Measurements from ENCODE around the gene FAR2. TPM values are rescaled to one million over a fixed set of nuclear protein-coding genes. Genes with fewer than 3 reads are reported as not detected.

The FAR2 gene
- total and polyA plus RNA-seq, 2 experiments from 2014 or later: 18.7 to 22.6 TPM

DNA sequence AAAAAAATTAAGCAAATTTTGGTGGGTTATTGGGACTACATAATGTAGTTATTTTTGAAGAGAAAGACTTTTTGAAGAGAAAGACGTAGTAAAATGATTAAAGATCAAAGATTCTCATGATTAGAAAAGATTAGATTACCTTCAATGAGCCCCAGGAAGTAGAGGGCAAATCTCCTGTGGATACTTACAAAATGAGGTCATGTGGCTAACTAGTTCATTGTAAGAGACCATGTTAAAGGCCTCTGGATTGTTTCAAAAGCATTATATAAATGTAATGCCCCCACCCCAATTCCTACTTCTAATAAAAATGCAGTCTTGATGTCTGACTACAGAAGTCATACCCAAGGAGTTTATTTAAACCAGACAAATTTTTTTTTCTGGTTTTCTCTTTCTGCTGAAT lies 138.5 kb downstream of the FAR2 start (continued):
- TF ChIP-seq, protein P1, sequence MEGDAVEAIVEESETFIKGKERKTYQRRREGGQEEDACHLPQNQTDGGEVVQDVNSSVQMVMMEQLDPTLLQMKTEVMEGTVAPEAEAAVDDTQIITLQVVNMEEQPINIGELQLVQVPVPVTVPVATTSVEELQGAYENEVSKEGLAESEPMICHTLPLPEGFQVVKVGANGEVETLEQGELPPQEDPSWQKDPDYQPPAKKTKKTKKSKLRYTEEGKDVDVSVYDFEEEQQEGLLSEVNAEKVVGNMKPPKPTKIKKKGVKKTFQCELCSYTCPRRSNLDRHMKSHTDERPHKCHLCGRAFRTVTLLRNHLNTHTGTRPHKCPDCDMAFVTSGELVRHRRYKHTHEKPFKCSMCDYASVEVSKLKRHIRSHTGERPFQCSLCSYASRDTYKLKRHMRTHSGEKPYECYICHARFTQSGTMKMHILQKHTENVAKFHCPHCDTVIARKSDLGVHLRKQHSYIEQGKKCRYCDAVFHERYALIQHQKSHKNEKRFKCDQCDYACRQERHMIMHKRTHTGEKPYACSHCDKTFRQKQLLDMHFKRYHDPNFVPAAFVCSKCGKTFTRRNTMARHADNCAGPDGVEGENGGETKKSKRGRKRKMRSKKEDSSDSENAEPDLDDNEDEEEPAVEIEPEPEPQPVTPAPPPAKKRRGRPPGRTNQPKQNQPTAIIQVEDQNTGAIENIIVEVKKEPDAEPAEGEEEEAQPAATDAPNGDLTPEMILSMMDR (conservative IDR thresholded peaks at IDR 0.05; ENCODE audit: low read depth in 2 of 2): no peak
- TF ChIP-seq ZNF331 (CRISPR knock-in tag; IDR thresholded peaks at IDR 0.05; ENCODE audit: low read depth): no peak
- no peak for TF ChIP-seq POLR2AphosphoS5 (IDR thresholded peaks at IDR 0.05; ENCODE audit: low read depth)
- no peak for TF ChIP-seq JUNB (IDR thresholded peaks at IDR 0.05; ENCODE audit: unreplicated experiment)
- no peak for TF ChIP-seq EZH2 (IDR thresholded peaks at IDR 0.05; ENCODE audit: low read depth, unreplicated experiment)
- TF ChIP-seq, protein P2, sequence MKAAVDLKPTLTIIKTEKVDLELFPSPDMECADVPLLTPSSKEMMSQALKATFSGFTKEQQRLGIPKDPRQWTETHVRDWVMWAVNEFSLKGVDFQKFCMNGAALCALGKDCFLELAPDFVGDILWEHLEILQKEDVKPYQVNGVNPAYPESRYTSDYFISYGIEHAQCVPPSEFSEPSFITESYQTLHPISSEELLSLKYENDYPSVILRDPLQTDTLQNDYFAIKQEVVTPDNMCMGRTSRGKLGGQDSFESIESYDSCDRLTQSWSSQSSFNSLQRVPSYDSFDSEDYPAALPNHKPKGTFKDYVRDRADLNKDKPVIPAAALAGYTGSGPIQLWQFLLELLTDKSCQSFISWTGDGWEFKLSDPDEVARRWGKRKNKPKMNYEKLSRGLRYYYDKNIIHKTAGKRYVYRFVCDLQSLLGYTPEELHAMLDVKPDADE (IDR thresholded peaks at IDR 0.05): no peak
- no peak for TF ChIP-seq ZNF114 (CRISPR knock-in tag; IDR thresholded peaks at IDR 0.05)
- TF ChIP-seq EZH2phosphoT487 (IDR thresholded peaks at IDR 0.05; ENCODE audit: unreplicated experiment): no peak
- TF ChIP-seq NANOG (IDR thresholded peaks at IDR 0.05; ENCODE audit: borderline replicate concordance): no peak
- no peak for TF ChIP-seq STAT1 (IDR thresholded peaks at IDR 0.05; ENCODE audit: unreplicated experiment)

DNA sequence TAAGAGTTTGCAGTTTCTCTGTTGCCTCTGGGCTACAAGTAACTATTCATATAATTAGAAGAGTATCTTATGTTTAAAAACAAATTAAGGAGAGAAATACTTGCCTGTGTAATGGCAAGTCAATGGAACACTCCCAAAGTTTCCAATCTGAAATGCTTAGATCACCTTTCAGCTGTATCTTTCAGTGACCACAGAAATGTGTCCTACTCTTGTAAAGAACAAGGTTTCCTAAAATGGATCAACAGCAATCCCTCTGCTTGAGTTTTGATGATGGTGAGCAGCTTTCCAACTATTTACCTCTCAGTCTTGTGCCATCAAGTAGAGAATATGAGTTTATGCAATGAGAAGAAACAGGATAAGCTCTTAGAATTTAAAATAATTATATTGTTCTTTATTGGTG lies 139.0 kb downstream of the FAR2 start:
- no peak for ATAC-seq
- TF ChIP-seq, protein P1 (conservative IDR thresholded peaks at IDR 0.05; ENCODE audit: low read depth in 2 of 2): no peak
- no peak for TF ChIP-seq NANOG (IDR thresholded peaks at IDR 0.05; ENCODE audit: borderline replicate concordance)
- TF ChIP-seq STAT1 (IDR thresholded peaks at IDR 0.05; ENCODE audit: unreplicated experiment): no peak
- TF ChIP-seq, protein P3, sequence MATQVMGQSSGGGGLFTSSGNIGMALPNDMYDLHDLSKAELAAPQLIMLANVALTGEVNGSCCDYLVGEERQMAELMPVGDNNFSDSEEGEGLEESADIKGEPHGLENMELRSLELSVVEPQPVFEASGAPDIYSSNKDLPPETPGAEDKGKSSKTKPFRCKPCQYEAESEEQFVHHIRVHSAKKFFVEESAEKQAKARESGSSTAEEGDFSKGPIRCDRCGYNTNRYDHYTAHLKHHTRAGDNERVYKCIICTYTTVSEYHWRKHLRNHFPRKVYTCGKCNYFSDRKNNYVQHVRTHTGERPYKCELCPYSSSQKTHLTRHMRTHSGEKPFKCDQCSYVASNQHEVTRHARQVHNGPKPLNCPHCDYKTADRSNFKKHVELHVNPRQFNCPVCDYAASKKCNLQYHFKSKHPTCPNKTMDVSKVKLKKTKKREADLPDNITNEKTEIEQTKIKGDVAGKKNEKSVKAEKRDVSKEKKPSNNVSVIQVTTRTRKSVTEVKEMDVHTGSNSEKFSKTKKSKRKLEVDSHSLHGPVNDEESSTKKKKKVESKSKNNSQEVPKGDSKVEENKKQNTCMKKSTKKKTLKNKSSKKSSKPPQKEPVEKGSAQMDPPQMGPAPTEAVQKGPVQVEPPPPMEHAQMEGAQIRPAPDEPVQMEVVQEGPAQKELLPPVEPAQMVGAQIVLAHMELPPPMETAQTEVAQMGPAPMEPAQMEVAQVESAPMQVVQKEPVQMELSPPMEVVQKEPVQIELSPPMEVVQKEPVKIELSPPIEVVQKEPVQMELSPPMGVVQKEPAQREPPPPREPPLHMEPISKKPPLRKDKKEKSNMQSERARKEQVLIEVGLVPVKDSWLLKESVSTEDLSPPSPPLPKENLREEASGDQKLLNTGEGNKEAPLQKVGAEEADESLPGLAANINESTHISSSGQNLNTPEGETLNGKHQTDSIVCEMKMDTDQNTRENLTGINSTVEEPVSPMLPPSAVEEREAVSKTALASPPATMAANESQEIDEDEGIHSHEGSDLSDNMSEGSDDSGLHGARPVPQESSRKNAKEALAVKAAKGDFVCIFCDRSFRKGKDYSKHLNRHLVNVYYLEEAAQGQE (IDR thresholded peaks at IDR 0.05; ENCODE audit: unreplicated experiment): no peak
- TF ChIP-seq, protein P2 (IDR thresholded peaks at IDR 0.05): no peak
- TF ChIP-seq EZH2phosphoT487 (IDR thresholded peaks at IDR 0.05; ENCODE audit: unreplicated experiment): no peak
- no peak for TF ChIP-seq POLR2AphosphoS5 (IDR thresholded peaks at IDR 0.05; ENCODE audit: low read depth)
- no peak for TF ChIP-seq ZNF114 (CRISPR knock-in tag; IDR thresholded peaks at IDR 0.05)
- TF ChIP-seq ZNF331 (CRISPR knock-in tag; IDR thresholded peaks at IDR 0.05; ENCODE audit: low read depth): no peak

More for the DNA sequence above, 139.0 kb downstream of the FAR2 start:
- H3K27ac Mint-ChIP-seq: no peak overlapping the region
- H3K79me2 ChIP-seq (replicated peaks; ENCODE audit: insufficient read depth): no peaks in the 10 kb centered on the region
- no peak overlapping the region for H3K4me3 ChIP-seq
- no peak overlapping the region for H2AFZ ChIP-seq
- H3K27ac ChIP-seq (ENCODE audit: low read depth): no peak overlapping the region
- no peaks in the 10 kb centered on the region for H3K27me3 ChIP-seq (ENCODE audit: insufficient read depth)
- H3K4me1 ChIP-seq (ENCODE audit: insufficient read depth): no peaks in the 10 kb centered on the region
- H3F3A ChIP-seq (replicated peaks; ENCODE audit: low read depth): no peaks in the 10 kb centered on the region
- H3K36me3 ChIP-seq (ENCODE audit: insufficient read depth): no peaks in the 10 kb centered on the region
- no peak overlapping the region for H3K4me2 ChIP-seq
- DNase-seq (ENCODE audit: low spot score): no peak
- no peaks in the 10 kb centered on the region for H3K27me3 Mint-ChIP-seq (ENCODE audit: insufficient read depth, low read depth, poor library complexity)
- H4K20me1 ChIP-seq (replicated peaks; ENCODE audit: insufficient read depth): no peaks in the 10 kb centered on the region
- no peaks in the 10 kb centered on the region for H3K9me3 Mint-ChIP-seq
- no peaks in the 10 kb centered on the region for H3K36me3 Mint-ChIP-seq (ENCODE audit: low read depth)
- no peaks in the 10 kb centered on the region for H3K9me2 ChIP-seq (ENCODE audit: insufficient read depth)
- no peak overlapping the region for H3K4me3 Mint-ChIP-seq
- H3K4me1 Mint-ChIP-seq: peaks cover 5% of the 10 kb centered on the region; the same call in 1 of the 3 replicates

All from GM23338 (cell line).